K562 (cell line): Measurements from ENCODE around the gene LRRC25. TPM values are rescaled to one million over a fixed set of nuclear protein-coding genes. Genes with fewer than 3 reads are reported as not detected.

Source experiments
- CBX3 ChIP-seq, 2 experiments: IDR thresholded peaks; 1 replicate in 1 of 2; 2 replicates in 1 of 2; pipeline ENCODE4 v1.6.1; 2012; ENCODE audit warnings: inconsistent platforms in 2 of 2, low read length in 2 of 2, borderline replicate concordance in 1 of 2, control low read depth in 1 of 2
- CEBPB ChIP-seq: fragments of 450-650 bp; IDR thresholded peaks from 2 replicates; pipeline ENCODE4 v1.6.1; 2016; ENCODE audit warnings: missing genetic modification characterization, missing compliant biosample characterization
- ELF4 ChIP-seq: fragments of 450-650 bp; formaldehyde crosslinking; IDR thresholded peaks from 2 replicates; pipeline ENCODE4 v1.4.0; 2022; ENCODE audit warnings: missing genetic modification characterization
- ETV6 ChIP-seq, 3 experiments: fragments of 150-350 bp in 1 of 3; sonication (generic) in 1 of 3; formaldehyde crosslinking in 1 of 3; IDR thresholded peaks; 2 replicates each; pipeline versions ENCODE4 v1.6.1 to v1.8.0; 2014 to 2022; ENCODE audit warnings: borderline replicate concordance in 2 of 3, low read depth in 2 of 3, antibody characterized with exemption in 1 of 3, low read length in 1 of 3, mild to moderate bottlenecking in 1 of 3, missing genetic modification reagents in 1 of 3
- FOXJ2 ChIP-seq: fragments of 200-800 bp; sonication (Bioruptor generic); IDR thresholded peaks from 2 replicates; pipeline ENCODE4 v1.6.1; 2016; ENCODE audit warnings: missing genetic modification characterization, missing compliant biosample characterization
- FOXK2 ChIP-seq, 2 experiments: fragments of 450-650 bp; IDR thresholded peaks in 1 of 2; conservative IDR thresholded peaks in 1 of 2; 2 replicates each; pipeline ENCODE4 v1.6.1; 2016; ENCODE audit warnings: low read depth in 2 of 2, mild to moderate bottlenecking in 1 of 2
- HEY1 ChIP-seq: fragments of 250-450 bp; sonication (Bioruptor Pico); IDR thresholded peaks from 2 replicates; pipeline ENCODE4 v1.5.0; 2020; ENCODE audit warnings: mild to moderate bottlenecking, moderate library complexity, borderline replicate concordance
- MTF1 ChIP-seq: fragments of 250-450 bp; sonication (Bioruptor Pico); IDR thresholded peaks from 2 replicates; pipeline ENCODE4 v1.9.0; 2021; ENCODE audit warnings: moderate library complexity, mild to moderate bottlenecking, inconsistent platforms, borderline replicate concordance
- POLR2H ChIP-seq: IDR thresholded peaks from 2 replicates; pipeline ENCODE4 v1.6.1; 2016; ENCODE audit warnings: missing genetic modification characterization, low read depth, mild to moderate bottlenecking, control low read depth, missing compliant biosample characterization, moderate library complexity
- SNRNP70 ChIP-seq: fragments of 200-400 bp; formaldehyde crosslinking; optimal IDR thresholded peaks from 2 replicates; pipeline ENCODE3; 2017; ENCODE audit warnings: low read depth, low read length
- SRF ChIP-seq, 2 experiments: fragments of 250-450, 450-650 bp in 1 of 2; sonication (Bioruptor Pico) in 1 of 2; sonication (generic) in 1 of 2; formaldehyde crosslinking; IDR thresholded peaks; 2 replicates each; pipeline versions ENCODE4 v1.5.0 to v1.5.1; 2020 to 2022; ENCODE audit warnings: mild to moderate bottlenecking in 1 of 2, missing genetic modification reagents in 1 of 2
- ZBTB17 ChIP-seq: fragments of 450-650 bp; formaldehyde crosslinking; IDR thresholded peaks from 2 replicates; pipeline ENCODE4 v1.4.0; 2020; ENCODE audit warnings: mild to moderate bottlenecking
- ZC3H4 ChIP-seq: sonication (generic); formaldehyde crosslinking; IDR thresholded peaks from 2 replicates; pipeline ENCODE4 v1.9.0; 2021; ENCODE audit warnings: missing genetic modification reagents, borderline replicate concordance
- ZFP1 ChIP-seq: fragments of 450-650 bp; formaldehyde crosslinking; IDR thresholded peaks from 2 replicates; pipeline ENCODE4 v1.4.0; 2020; ENCODE audit warnings: mild to moderate bottlenecking, mixed read lengths
- ZNF699 ChIP-seq: fragments of 250-450 bp; sonication (Bioruptor Pico); IDR thresholded peaks from 2 replicates; pipeline ENCODE4 v1.8.0; 2021; ENCODE audit warnings: mild to moderate bottlenecking, moderate library complexity; ENCODE audit not compliant: insufficient replicate concordance
- polyA plus RNA-seq, 8 experiments: library from polyadenylated mRNA; depleted of rRNA in 4 of 8; stranded (reverse) in 5 of 8; unstranded in 3 of 8; fragments of >200 nt; fragmentation: Nextera tagmentation in 2 of 8; fragmentation: Illumina TruSeq in 1 of 8; extraction: Ambion mirVana in 2 of 8; extraction: Trizol in 1 of 8; gene quantifications; 2 replicates each; pipeline versions ENCODE4 v1.2.1 to v1.2.3, GENCODE V29; 2011 to 2014; ENCODE audit warnings: inconsistent platforms in 1 of 8, missing spikeins in 1 of 8
- total RNA-seq, 7 experiments: library from RNA; depleted of rRNA in 6 of 7; stranded (reverse); fragments of >200 nt in 6 of 7; fragmentation: Illumina TruSeq in 2 of 7; extraction: Trizol in 2 of 7; gene quantifications; 2 replicates each; pipeline versions ENCODE4 v1.2.1 to v1.2.3, GENCODE V29; 2011 to 2021; ENCODE audit warnings: low replicate concordance in 1 of 7
- TF ChIP-seq, protein P1 (sequence below): fragments of 250-450 bp; sonication (Bioruptor Pico); IDR thresholded peaks from 2 replicates; pipeline ENCODE4 v1.5.1; 2021; ENCODE audit warnings: mild to moderate bottlenecking
- TF ChIP-seq, protein P2 (sequence below): fragments of 450-650 bp; formaldehyde crosslinking; IDR thresholded peaks from 2 replicates; pipeline ENCODE4 v1.4.0; 2022; ENCODE audit warnings: missing genetic modification characterization
- TF ChIP-seq, protein P3 (sequence below): sonication (generic); formaldehyde crosslinking; IDR thresholded peaks from 2 replicates; pipeline ENCODE4 v1.8.0; 2022; ENCODE audit warnings: missing genetic modification reagents, mild to moderate bottlenecking, moderate library complexity, borderline replicate concordance
- TF ChIP-seq, protein P4 (sequence below): fragments of 250-450 bp; sonication (Bioruptor Pico); IDR thresholded peaks from 2 replicates; pipeline ENCODE4 v1.5.0; 2021

LRRC25 gene
- total and polyA plus RNA-seq, 9 of the 15 experiments (the other 6 are each of a cell fraction or from before 2014, with no cell fraction given): 0.07 to 0.36 (median 0.10) TPM; not detected in 3

DNA sequence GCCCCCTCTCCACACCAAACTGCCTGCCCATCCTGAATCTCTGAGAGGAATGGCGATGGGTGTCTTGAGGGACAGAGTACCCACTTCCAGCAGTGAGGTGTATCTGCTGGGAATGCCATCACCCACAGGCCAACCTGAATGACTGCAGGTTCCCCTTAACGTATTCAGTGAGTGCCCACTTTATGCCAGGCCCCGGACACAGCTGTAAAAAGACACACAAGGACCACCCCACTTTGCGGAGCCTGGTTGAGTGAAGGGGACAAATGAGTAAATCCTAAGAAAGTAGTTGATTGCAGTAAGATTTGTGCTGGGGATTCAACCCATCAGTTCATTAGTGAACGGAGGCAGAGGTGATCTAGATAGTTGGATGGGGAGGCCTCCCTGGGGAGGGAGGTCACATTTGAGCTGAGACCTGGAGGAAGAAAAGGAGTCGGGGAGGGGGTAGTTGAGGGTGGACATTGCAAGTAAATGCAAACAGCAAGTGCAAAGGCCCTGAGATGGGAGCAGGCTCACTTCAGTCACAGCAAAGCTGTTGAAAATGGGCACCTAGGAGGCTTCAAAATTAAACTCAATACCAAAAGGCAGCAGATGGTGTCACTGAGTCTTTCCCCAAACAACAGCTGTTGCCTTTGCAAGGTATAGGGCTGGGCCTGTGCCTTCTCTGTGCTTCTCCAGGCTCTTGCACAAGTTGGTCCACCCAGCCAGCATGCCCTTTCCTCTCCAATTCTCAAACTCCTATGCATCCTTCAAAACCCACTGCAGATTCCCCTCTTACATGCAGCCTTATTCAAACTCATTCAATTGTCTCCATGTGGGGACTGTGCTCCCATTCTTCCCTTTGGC is 7.1 kb downstream of the LRRC25 start (continued):
- TF ChIP-seq MTF1 (CRISPR knock-in tag): no peak
- TF ChIP-seq CEBPB (tag): peak; percentile 43
- TF ChIP-seq CBX3 (IDR thresholded peaks at IDR 0.05; ENCODE audit: borderline replicate concordance in 1 of 2, low read length in 2 of 2): no peak
- TF ChIP-seq FOXK2 (conservative IDR thresholded peaks at IDR 0.05 in 1 of 2, IDR thresholded peaks at IDR 0.05 in 1 of 2; ENCODE audit: low read depth in 2 of 2): no peak
- TF ChIP-seq ZC3H4 (CRISPR knock-in tag): no peak
- TF ChIP-seq, protein P1, sequence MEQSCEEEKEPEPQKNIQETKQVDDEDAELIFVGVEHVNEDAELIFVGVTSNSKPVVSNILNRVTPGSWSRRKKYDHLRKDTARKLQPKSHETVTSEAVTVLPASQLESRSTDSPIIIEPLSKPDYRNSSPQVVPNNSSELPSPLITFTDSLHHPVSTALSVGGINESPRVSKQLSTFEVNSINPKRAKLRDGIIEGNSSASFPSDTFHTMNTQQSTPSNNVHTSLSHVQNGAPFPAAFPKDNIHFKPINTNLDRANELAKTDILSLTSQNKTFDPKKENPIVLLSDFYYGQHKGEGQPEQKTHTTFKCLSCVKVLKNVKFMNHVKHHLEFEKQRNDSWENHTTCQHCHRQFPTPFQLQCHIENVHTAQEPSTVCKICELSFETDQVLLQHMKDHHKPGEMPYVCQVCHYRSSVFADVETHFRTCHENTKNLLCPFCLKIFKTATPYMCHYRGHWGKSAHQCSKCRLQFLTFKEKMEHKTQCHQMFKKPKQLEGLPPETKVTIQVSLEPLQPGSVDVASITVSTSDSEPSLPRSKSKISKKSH (CRISPR knock-in tag): peak; percentile 6; the same call in 1 of the 2 replicates
- no peak for TF ChIP-seq HEY1 (CRISPR knock-in tag)
- 0 out of 2 replicates have a peak, but pooled peaks have one; percentile 11 for TF ChIP-seq FOXJ2 (tag)
- TF ChIP-seq, protein P2, sequence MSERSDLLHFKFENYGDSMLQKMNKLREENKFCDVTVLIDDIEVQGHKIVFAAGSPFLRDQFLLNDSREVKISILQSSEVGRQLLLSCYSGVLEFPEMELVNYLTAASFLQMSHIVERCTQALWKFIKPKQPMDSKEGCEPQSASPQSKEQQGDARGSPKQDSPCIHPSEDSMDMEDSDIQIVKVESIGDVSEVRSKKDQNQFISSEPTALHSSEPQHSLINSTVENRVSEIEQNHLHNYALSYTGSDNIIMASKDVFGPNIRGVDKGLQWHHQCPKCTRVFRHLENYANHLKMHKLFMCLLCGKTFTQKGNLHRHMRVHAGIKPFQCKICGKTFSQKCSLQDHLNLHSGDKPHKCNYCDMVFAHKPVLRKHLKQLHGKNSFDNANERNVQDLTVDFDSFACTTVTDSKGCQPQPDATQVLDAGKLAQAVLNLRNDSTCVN (CRISPR knock-in tag): peak; percentile 47; the same call in 1 of the 2 replicates
- no peak for TF ChIP-seq ETV6 (IDR thresholded peaks at IDR 0.05; ENCODE audit: borderline replicate concordance in 1 of 2, low read depth in 2 of 2, low read length in 1 of 2)
- TF ChIP-seq ETV6 (CRISPR knock-in tag; IDR thresholded peaks at IDR 0.05; ENCODE audit: borderline replicate concordance): no peak
- TF ChIP-seq POLR2H: peak; percentile 82
- no peak for TF ChIP-seq SNRNP70
- TF ChIP-seq, protein P3, sequence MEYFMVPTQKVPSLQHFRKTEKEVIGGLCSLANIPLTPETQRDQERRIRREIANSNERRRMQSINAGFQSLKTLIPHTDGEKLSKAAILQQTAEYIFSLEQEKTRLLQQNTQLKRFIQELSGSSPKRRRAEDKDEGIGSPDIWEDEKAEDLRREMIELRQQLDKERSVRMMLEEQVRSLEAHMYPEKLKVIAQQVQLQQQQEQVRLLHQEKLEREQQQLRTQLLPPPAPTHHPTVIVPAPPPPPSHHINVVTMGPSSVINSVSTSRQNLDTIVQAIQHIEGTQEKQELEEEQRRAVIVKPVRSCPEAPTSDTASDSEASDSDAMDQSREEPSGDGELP: peak; percentile 55; the same call in 1 of the 2 replicates
- TF ChIP-seq SRF (CRISPR knock-in tag; IDR thresholded peaks at IDR 0.05): no peak; a peak in 1 of 4 replicates
- TF ChIP-seq, protein P4, sequence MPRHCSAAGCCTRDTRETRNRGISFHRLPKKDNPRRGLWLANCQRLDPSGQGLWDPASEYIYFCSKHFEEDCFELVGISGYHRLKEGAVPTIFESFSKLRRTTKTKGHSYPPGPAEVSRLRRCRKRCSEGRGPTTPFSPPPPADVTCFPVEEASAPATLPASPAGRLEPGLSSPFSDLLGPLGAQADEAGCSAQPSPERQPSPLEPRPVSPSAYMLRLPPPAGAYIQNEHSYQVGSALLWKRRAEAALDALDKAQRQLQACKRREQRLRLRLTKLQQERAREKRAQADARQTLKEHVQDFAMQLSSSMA (CRISPR knock-in tag): peak; percentile 58; the same call in 1 of the 2 replicates
- no peak for TF ChIP-seq ZNF699 (CRISPR knock-in tag)
- TF ChIP-seq ELF4 (CRISPR knock-in tag): peak; percentile 76; the same call in 1 of the 2 replicates
- 0 out of 2 replicates have a peak, but pooled peaks have one; percentile 59 for TF ChIP-seq ZBTB17 (CRISPR knock-in tag)
- TF ChIP-seq ZFP1 (CRISPR knock-in tag): no peak
